ENCODE measurements around the gene PRKCE.

PRKCE gene

GRCh38 chr2:46225150-46225625 lies 573.7 kb downstream of the PRKCE start:
- no peak for DNase-seq (ENCODE audit: low read depth)
- no peak for TF ChIP-seq CTCF (IDR thresholded peaks at IDR 0.05; ENCODE audit: control insufficient read depth, insufficient read depth, low read depth, low read length, missing control alignments)
- no peak overlapping the region for H3K4me3 ChIP-seq (ENCODE audit: control insufficient read depth, low read depth, low read length)

GRCh38 chr2:46225730-46226129 lies 574.3 kb downstream of the PRKCE start:
- TF ChIP-seq CTCF (IDR thresholded peaks at IDR 0.05; ENCODE audit: control insufficient read depth, insufficient read depth, low read depth, low read length, missing control alignments): no peak
- DNase-seq (ENCODE audit: low read depth): no peak
- H3K4me3 ChIP-seq (ENCODE audit: control insufficient read depth, low read depth, low read length): no peak overlapping the region

- DNase-seq (ENCODE audit: low read depth): no peak
- no peak for TF ChIP-seq CTCF (IDR thresholded peaks at IDR 0.05; ENCODE audit: control insufficient read depth, insufficient read depth, low read depth, low read length, missing control alignments)
- H3K4me3 ChIP-seq (ENCODE audit: control insufficient read depth, low read depth, low read length): no peak overlapping the region
Measured at GRCh38 chr2:46226620-46227019, 575.1 kb downstream of the PRKCE start.

- no peak for DNase-seq (ENCODE audit: low read depth)
- H3K4me3 ChIP-seq (ENCODE audit: control insufficient read depth, low read depth, low read length): no peak overlapping the region
- no peak for TF ChIP-seq CTCF (IDR thresholded peaks at IDR 0.05; ENCODE audit: control insufficient read depth, insufficient read depth, low read depth, low read length, missing control alignments)
Measured at GRCh38 chr2:46227022-46227421, 575.5 kb downstream of the PRKCE start.

GRCh38 chr2:46227674-46228289 lies 576.3 kb downstream of the PRKCE start:
- H3K4me3 ChIP-seq (ENCODE audit: control insufficient read depth, low read depth, low read length): no peak overlapping the region
- no peak for DNase-seq (ENCODE audit: low read depth)
- TF ChIP-seq CTCF (IDR thresholded peaks at IDR 0.05; ENCODE audit: control insufficient read depth, insufficient read depth, low read depth, low read length, missing control alignments): no peak

- no peak for DNase-seq (ENCODE audit: low read depth)
- no peak for TF ChIP-seq CTCF (IDR thresholded peaks at IDR 0.05; ENCODE audit: control insufficient read depth, insufficient read depth, low read depth, low read length, missing control alignments)
- H3K4me3 ChIP-seq (ENCODE audit: control insufficient read depth, low read depth, low read length): no peak overlapping the region
Measured at GRCh38 chr2:46229134-46230063, 577.9 kb downstream of the PRKCE start.
